HG02884 (cell line): ENCODE data around the gene ASNSD1.
A peak's percentile ranks its signal among the peaks of the same experiment; 100 is the strongest.

Source experiments
- ATAC-seq: cut with Tn5 transposase; IDR thresholded peaks from one replicate; pipeline ENCODE4 v1.9.1; 2021; ENCODE audit warnings: mild to moderate bottlenecking, moderate library complexity; ENCODE audit not compliant: unreplicated experiment

Gene ASNSD1

GRCh38 chr2:189661148-189661956 is at the start of gene ASNSD1:
Gene ASNSD1 (plus strand): TSS chr2:189661459. CDS start chr2:189666133, 4,674 bp downstream.
- peak; percentile 91 for ATAC-seq

- no peak for ATAC-seq
Measured at GRCh38 chr2:189613077-189613636, 48.1 kb upstream of the ASNSD1 start.

DNA sequence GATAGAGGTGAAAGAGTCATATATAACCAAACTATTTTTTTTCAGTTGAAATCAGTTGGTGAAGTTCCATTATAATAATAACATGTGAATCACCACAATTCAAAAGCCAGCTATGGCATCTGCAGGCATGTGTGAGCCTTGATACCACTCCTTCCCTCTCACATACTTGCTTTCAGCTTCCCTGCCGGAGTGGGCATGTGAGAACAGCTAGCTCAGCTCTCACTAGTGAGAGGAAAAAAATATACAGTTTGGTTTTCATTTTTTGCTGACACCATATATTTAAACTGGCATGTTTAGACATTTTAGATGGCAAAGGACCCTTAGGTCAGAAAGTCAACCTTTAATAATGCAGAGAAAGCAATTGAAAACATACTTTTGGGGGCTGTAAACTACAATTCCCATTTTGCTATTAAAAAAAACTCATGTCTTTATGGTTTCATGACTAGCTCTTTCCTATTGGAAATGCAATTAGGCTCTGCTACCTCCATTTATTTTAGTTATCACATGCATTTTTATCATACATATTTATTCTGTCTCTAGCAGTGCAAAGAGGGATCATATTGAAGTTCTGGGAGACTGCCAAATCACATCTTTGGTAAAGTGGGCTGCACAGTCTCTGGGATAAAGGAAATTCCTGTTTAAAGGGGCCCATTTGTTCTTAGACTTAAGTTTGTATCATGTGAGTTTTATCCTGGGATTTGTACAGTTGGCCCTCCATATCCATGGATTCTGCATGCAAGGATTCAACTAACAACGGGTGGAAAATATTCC is 47.4 kb upstream of the ASNSD1 start:
- ATAC-seq = no peak

DNA sequence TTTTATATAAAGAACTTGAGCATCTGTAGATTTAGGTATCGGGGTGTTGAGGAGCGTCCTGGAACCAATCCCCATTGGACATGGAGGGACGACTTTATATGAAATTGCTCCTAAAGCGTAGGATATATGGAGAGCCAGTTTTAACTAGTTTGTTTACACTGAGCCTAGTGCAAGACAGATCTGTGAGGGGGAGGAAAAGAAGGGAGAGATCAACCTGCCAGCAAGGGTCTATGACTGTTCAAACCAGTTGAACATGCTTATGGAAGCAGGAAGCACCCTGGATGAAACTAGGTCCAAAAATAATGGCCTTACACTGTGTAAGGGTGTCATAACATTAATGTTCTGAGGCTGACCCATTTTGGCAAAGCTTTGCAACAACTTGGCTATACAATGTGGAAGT is 46.7 kb upstream of the ASNSD1 start:
- no peak for ATAC-seq

DNA sequence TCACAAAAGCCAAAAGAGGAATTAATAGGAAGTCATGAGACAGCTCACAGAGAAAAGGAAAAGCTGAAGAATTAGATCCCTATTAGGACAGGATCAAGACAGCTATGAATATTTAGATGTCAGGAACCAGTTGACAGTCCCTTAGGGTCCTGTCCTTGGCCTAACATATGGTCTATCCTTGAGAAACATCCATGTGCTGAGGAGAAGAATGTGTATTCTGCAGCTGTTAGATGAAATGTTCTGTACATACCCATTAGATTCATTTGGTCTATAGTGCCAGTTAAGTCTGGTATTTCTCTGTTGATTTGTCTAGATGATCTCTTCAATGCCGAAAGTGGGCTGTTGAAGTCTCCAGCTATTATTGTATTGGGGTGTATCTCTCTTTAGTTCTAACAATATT is 43.1 kb upstream of the ASNSD1 start:
- ATAC-seq = no peak

DNA sequence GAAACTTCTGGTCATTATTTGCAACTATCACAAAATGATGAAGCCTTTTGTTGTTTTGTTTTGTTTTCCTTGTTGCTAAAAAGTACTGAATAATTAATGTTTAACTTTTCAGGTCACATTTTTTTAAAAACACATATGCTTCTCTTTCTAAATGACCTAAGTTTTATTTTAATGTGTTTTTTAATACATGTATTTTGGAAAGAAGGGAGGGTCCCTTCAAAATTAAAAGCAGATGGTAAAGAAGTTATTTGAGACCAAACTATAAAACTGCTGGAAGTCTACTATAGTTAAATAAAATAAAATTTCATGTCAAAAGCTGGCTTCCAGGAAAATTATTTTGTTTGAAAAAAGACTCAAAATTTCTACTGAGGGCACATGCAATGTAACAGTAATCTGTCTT is 39.5 kb upstream of the ASNSD1 start:
- no peak for ATAC-seq

- no peak for ATAC-seq
Measured at GRCh38 chr2:189623049-189623448, 38.2 kb upstream of the ASNSD1 start.

GRCh38 chr2:189624648-189625355 is 36.5 kb upstream of the ASNSD1 start:
- no peak for ATAC-seq

- no peak for ATAC-seq
Measured at GRCh38 chr2:189625636-189626035, 35.6 kb upstream of the ASNSD1 start.

DNA sequence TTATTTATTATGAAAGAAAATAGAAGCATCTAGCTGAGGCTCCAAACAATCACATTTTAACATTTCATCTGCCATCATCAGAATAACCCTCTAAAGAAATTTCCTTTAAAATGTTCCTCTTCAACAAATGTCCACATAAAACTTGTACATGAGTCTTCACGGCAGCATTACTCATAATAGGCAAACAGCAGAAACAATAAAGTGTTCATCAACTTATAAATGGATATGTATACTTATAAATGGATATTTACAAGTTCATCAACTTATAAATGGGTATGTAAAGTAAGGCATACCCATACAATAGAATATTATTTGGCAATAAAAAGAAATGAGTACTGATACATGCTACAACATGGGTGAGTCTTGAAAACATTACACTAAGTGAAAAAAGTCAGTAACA is 33.5 kb upstream of the ASNSD1 start:
- ATAC-seq = no peak

DNA sequence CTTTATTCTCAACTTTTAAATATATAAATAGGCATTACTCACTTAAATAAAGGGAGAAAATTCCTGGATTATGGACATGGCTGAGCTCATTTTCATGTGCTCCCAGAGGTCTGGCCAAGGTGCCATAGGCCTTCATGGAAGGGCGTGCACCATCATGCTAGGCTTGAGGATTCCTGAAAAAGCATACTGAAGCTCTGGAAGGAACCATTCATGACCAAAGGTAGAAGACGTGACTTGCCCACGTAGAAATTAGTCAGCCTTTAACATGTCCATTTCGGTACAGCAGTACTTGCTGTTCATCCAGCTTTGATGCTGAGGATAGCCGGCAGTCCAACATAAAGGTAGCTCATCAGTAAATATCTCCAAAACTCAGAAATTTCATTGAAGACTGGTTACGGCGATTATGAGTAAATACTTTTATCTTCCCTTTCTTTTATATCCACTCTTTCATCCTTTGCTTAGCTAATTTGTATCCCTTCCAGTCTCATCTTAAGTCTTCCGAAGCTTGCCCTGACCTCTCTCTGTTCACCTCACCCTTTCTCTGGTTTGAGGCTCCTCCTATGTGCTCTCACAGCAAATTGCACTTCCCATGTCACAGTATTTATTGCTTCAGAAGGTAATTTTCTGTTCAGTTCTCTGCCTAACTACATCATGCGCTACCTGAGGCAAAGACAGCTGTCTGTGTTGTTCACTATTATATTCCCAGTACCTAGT is 32.3 kb upstream of the ASNSD1 start:
- ATAC-seq = no peak

- no peak for ATAC-seq
Measured at GRCh38 chr2:189629531-189630453, 31.5 kb upstream of the ASNSD1 start.

DNA sequence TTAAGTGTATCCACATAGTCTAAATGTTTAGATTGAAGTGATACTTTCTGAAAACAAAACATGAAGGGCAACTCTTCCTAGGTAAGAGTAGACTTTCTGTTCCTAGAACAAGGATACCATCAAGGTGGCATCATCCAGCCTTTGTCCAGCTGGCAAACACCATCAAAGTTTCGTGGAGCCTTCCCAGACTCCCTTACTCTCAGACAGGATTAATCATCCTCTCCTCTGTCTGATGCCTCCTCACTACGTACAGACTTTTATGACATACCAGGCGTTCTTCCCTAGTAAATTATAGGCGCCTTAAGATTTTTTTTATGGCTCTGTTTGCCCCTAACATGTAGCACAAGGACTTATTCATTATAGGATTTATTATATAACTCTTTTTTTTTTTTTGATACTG is 29.4 kb upstream of the ASNSD1 start:
- ATAC-seq = no peak

DNA sequence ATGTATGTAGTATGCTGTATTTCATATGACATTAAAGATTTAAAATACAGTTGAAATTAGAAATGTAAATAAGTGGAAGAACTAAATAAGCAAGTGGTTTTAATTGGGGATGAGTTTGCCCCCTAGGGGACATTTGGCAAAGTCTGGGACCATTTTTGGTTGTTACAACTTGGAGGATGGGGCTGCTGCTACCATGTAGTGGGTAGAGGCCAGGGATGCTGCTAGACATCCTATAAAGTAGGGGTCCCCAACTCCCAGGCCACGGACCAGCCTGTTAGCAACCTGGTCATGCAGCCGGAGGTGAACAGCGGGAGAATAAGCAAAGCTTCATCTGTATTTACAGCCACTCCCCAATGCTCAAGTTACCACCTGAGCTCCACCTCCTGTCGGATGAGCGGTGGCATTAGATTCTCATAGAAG is 27.9 kb upstream of the ASNSD1 start:
- ATAC-seq = no peak

- no peak for ATAC-seq
Measured at GRCh38 chr2:189635353-189635752, 25.9 kb upstream of the ASNSD1 start.

GRCh38 chr2:189638301-189639006 is 22.8 kb upstream of the ASNSD1 start:
- ATAC-seq = no peak

DNA sequence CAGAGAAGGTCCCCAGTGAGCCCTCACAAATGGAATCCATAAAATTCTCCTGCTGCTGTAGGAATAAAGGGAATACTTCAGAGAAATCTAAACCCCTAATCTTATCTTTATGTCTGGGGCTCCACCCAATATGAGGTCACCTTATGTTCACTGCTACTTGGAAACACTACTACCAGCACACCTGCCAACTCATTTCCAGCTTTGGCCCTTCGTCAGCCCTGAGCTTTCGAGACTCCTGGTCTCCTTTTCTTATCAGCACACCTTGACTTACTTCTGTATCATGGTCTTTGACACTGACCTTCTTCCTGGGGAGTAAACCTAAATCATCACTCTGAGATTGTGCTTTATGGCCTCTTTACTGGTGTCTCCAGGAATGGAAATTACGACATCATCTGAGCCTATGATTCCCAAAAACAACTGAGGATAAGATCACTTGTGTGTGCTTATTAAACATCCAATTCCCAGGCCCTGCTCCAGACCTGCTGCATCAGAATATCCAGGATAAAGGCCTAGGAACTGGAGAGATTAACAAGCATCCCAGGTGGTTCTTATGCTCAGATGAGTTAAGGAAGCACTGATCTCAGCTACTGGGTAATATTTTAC is 22.2 kb upstream of the ASNSD1 start:
- ATAC-seq = no peak

DNA sequence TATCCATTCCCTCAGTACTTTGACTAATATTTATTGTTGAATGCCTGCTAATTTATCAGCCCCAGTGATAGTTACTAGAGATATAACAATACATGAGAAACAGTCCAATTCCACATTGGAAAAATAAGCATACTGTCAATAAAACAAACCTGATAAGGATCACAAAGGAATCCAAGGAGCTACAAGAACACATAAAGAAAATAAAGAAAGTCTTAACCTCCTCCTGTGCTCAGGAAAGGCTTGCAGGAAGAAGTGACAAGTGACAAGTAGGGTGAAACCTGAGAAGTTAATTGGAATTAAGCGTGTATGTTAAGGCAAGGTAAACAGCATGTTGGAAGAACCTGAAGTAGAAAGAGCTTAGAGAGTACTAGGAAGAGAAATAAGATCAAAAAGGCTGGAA is 20.3 kb upstream of the ASNSD1 start:
- no peak for ATAC-seq

- ATAC-seq = peak; percentile 64
Measured at GRCh38 chr2:189641590-189641989, 19.7 kb upstream of the ASNSD1 start.
